Neuronal stem cell (in vitro differentiated cells): ENCODE measurements around the gene SHISA4.

Experiments used
- DNase-seq: peaks from one replicate; pipeline ENCODE4 v3.0.0-alpha.2; 2013; ENCODE audit warnings: low spot score
- H2AFZ ChIP-seq: one replicate; pipeline ENCODE4 v1.6.1; 2013; ENCODE audit warnings: mild to moderate bottlenecking, low read length, inconsistent platforms
- H2AK5ac ChIP-seq: 2 replicates; pipeline ENCODE4 v1.6.1; 2013; ENCODE audit warnings: low read depth, mild to moderate bottlenecking, inconsistent platforms, low read length, moderate library complexity, mixed read lengths
- H2BK120ac ChIP-seq: 2 replicates; pipeline ENCODE4 v1.6.1; 2013; ENCODE audit warnings: low read depth, mild to moderate bottlenecking, inconsistent platforms, low read length, moderate library complexity, mixed read lengths
- H2BK12ac ChIP-seq: one replicate; pipeline ENCODE4 v1.6.1; 2013; ENCODE audit warnings: low read length, inconsistent platforms
- H2BK15ac ChIP-seq: 2 replicates; pipeline ENCODE4 v1.6.1; 2013; ENCODE audit warnings: mild to moderate bottlenecking, low read length, inconsistent platforms, mixed read lengths
- H2BK5ac ChIP-seq: one replicate; pipeline ENCODE4 v1.6.1; 2013; ENCODE audit warnings: inconsistent platforms, mild to moderate bottlenecking, low read length, moderate library complexity
- H3K14ac ChIP-seq: one replicate; pipeline ENCODE4 v1.6.1; 2013; ENCODE audit warnings: low read length, inconsistent platforms
- H3K18ac ChIP-seq: 2 replicates; pipeline ENCODE4 v1.6.1; 2013; ENCODE audit warnings: low read length, inconsistent platforms
- H3K23ac ChIP-seq: 2 replicates; pipeline ENCODE4 v1.6.1; 2013; ENCODE audit warnings: low read depth, mild to moderate bottlenecking, mixed read lengths, low read length, inconsistent platforms; ENCODE audit not compliant: poor library complexity
- H3K27ac ChIP-seq: replicated peaks from 3 replicates; pipeline ENCODE4 v1.5.1; 2013; ENCODE audit warnings: low read length, inconsistent platforms
- H3K27me3 ChIP-seq, 3 experiments: 2 replicates each; pipeline ENCODE4 v1.6.1; 2013; ENCODE audit warnings: low read length in 3 of 3, mild to moderate bottlenecking in 2 of 3, inconsistent platforms in 1 of 3, low read depth in 1 of 3, mixed read lengths in 1 of 3, moderate library complexity in 1 of 3; ENCODE audit not compliant: control insufficient read depth in 3 of 3, insufficient read depth in 3 of 3
- H3K36me3 ChIP-seq, 2 donors: replicated peaks in 1 of 2; 2 replicates each; pipeline ENCODE4 v1.6.1; 2013; ENCODE audit warnings: low read length in 2 of 2; ENCODE audit not compliant: control insufficient read depth in 2 of 2, insufficient read depth in 2 of 2
- H3K4ac ChIP-seq: 2 replicates; pipeline ENCODE4 v1.6.1; 2013; ENCODE audit warnings: inconsistent platforms, mild to moderate bottlenecking, low read length, moderate library complexity
- H3K4me1 ChIP-seq, 2 donors: 1 replicate in 1 of 2; 2 replicates in 1 of 2; pipeline ENCODE4 v1.6.1; 2013; ENCODE audit warnings: low read length in 2 of 2, low read depth in 1 of 2; ENCODE audit not compliant: control insufficient read depth in 2 of 2, insufficient read depth in 1 of 2
- H3K4me2 ChIP-seq: one replicate; pipeline ENCODE4 v1.6.1; 2013; ENCODE audit warnings: mild to moderate bottlenecking, low read length, inconsistent platforms; ENCODE audit not compliant: insufficient read depth, poor library complexity, severe bottlenecking
- H3K4me3 ChIP-seq, 2 donors: 2 replicates each; pipeline ENCODE4 v1.5.1; 2013; ENCODE audit warnings: low read length in 2 of 2, mild to moderate bottlenecking in 2 of 2, inconsistent platforms in 1 of 2, moderate library complexity in 1 of 2
- H3K79me1 ChIP-seq: one replicate; pipeline ENCODE4 v1.6.1; 2013; ENCODE audit warnings: low read depth, mild to moderate bottlenecking, inconsistent platforms, low read length, moderate library complexity
- H3K9ac ChIP-seq: one replicate; pipeline ENCODE4 v1.6.1; 2013; ENCODE audit warnings: mild to moderate bottlenecking, low read depth, low read length, inconsistent platforms; ENCODE audit not compliant: poor library complexity
- H3K9me3 ChIP-seq, 2 donors: replicated peaks in 1 of 2; 2 replicates each; pipeline versions ENCODE3 to v1.6.1; 2013; ENCODE audit warnings: low read length in 2 of 2, mild to moderate bottlenecking in 2 of 2, inconsistent platforms in 1 of 2, low read depth in 1 of 2, mixed read lengths in 1 of 2, moderate library complexity in 1 of 2; ENCODE audit not compliant: control insufficient read depth in 2 of 2, insufficient read depth in 1 of 2
- H4K8ac ChIP-seq: one replicate; pipeline ENCODE4 v1.6.1; 2013; ENCODE audit warnings: low read depth, mild to moderate bottlenecking, inconsistent platforms, low read length, moderate library complexity
- H4K91ac ChIP-seq: one replicate; pipeline ENCODE4 v1.6.1; 2013; ENCODE audit warnings: low read length, low read depth, mild to moderate bottlenecking, inconsistent platforms; ENCODE audit not compliant: poor library complexity
- WGBS, 2 donors: extraction: QIAGEN DNeasy Blood & Tissue Kit; methylation state at CpG; one replicate each; pipeline ENCODE4 v1.1.7; 2013; ENCODE audit warnings: missing lambda C conversion rate in 2 of 2, mixed read lengths in 1 of 2; ENCODE audit not compliant: insufficient read length in 2 of 2, insufficient replicate concordance in 1 of 2; ENCODE audit errors: extremely low coverage in 2 of 2; 5-methylcytosine and 5-hydroxymethylcytosine counted together

The SHISA4 gene

GRCh38 chr1:201889090-201889968, 631 bp downstream of the SHISA4 start:
- WGBS, 2 donors: no CpG with 5 or more reads among the region's 33 CpGs
- peak overlapping the region; percentile 44 to 88 for H3K4me3 ChIP-seq
- H3K14ac ChIP-seq: peak overlapping the region; percentile 78
- no peak overlapping the region for H3K23ac ChIP-seq
- H3K27ac ChIP-seq: no peak overlapping the region
- H2BK120ac ChIP-seq: no peak overlapping the region
- H2AK5ac ChIP-seq: no peak overlapping the region
- H3K36me3 ChIP-seq: no peaks in the 10 kb centered on the region
- peak overlapping the region; percentile 2 for H2BK15ac ChIP-seq
- H3K4me2 ChIP-seq: peak overlapping the region; percentile 98
- peak overlapping the region; percentile 90 for H3K9ac ChIP-seq
- H4K91ac ChIP-seq: no peak overlapping the region
- peaks cover 10 to 11% of the 10 kb centered on the region in 2 donors for H3K4me1 ChIP-seq
- peak overlapping the region; percentile 97 for H2AFZ ChIP-seq
- peak; percentile 17 for DNase-seq
- no peak overlapping the region for H3K4ac ChIP-seq
- H2BK5ac ChIP-seq: peak overlapping the region; percentile 35
- no peak overlapping the region for H2BK12ac ChIP-seq
- H3K27me3 ChIP-seq: peaks cover 0 to 66% (median 6%) of the 10 kb centered on the region in 3 experiments
- peak overlapping the region; percentile 92 for H3K18ac ChIP-seq
- H4K8ac ChIP-seq: no peak overlapping the region
- H3K9me3 ChIP-seq: no peaks in the 10 kb centered on the region
- peaks cover 2% of the 10 kb centered on the region for H3K79me1 ChIP-seq

GRCh38 chr1:201890223-201890622, 1.5 kb downstream of the SHISA4 start:
- Histone ChIP-seq H2BK15ac (no peak overlapping the region), H3K27ac (no peak overlapping the region), H2BK120ac (no peak overlapping the region), H4K8ac (no peak overlapping the region), H3K4me3 (no peak overlapping the region), H3K9me3 (no peaks in the 10 kb centered on the region), H3K18ac (no peak overlapping the region), H3K36me3 (no peaks in the 10 kb centered on the region), H3K4me1 (peaks cover 11 to 16% of the 10 kb centered on the region in 2 donors), H2AFZ (no peak overlapping the region), H2BK5ac (no peak overlapping the region), H3K27me3 (peaks cover 0 to 62% (median 6%) of the 10 kb centered on the region in 3 experiments), H3K4ac (no peak overlapping the region), H4K91ac (no peak overlapping the region), H3K4me2 (no peak overlapping the region), H3K79me1 (peaks cover 2% of the 10 kb centered on the region), H2BK12ac (no peak overlapping the region), H3K23ac (no peak overlapping the region), H2AK5ac (no peak overlapping the region), H3K14ac (no peak overlapping the region), H3K9ac (no peak overlapping the region)
- no peak for DNase-seq
- no CpG with 5 or more reads among the region's 7 CpGs for WGBS, 2 donors

- no CpG with 5 or more reads among the region's 3 CpGs for WGBS, 2 donors
- no peak overlapping the region for H2AK5ac ChIP-seq
- H4K8ac ChIP-seq: no peak overlapping the region
Measured at GRCh38 chr1:201890806-201891450, 2.2 kb downstream of the SHISA4 start.

GRCh38 chr1:201891451-201892045, 2.9 kb downstream of the SHISA4 start:
- H2BK15ac ChIP-seq: no peak overlapping the region
- no peak overlapping the region for H3K14ac ChIP-seq
- no peak overlapping the region for H2BK5ac ChIP-seq
- H3K4me3 ChIP-seq: no peak overlapping the region
- H3K9me3 ChIP-seq: no peaks in the 10 kb centered on the region
- no peak overlapping the region for H4K8ac ChIP-seq
- H2BK120ac ChIP-seq: no peak overlapping the region
- no peak for DNase-seq
- peaks cover 0 to 53% (median 6%) of the 10 kb centered on the region in 3 experiments for H3K27me3 ChIP-seq
- no peak overlapping the region for H3K18ac ChIP-seq
- H3K23ac ChIP-seq: peak overlapping the region; percentile 16
- H3K4ac ChIP-seq: no peak overlapping the region
- peak overlapping the region; percentile 8 for H2AK5ac ChIP-seq
- peaks cover 11 to 16% of the 10 kb centered on the region in 2 donors for H3K4me1 ChIP-seq
- H3K9ac ChIP-seq: no peak overlapping the region
- WGBS, 2 donors: no CpG with 5 or more reads among the region's 5 CpGs
- no peak overlapping the region for H3K4me2 ChIP-seq
- peaks cover 2% of the 10 kb centered on the region for H3K79me1 ChIP-seq
- H4K91ac ChIP-seq: no peak overlapping the region
- H2BK12ac ChIP-seq: no peak overlapping the region
- no peak overlapping the region for H3K27ac ChIP-seq
- no peaks in the 10 kb centered on the region for H3K36me3 ChIP-seq
- no peak overlapping the region for H2AFZ ChIP-seq

More at GRCh38 chr1:201890806-201891450, 2.2 kb downstream of the SHISA4 start:
- Histone ChIP-seq H3K4me3 (no peak overlapping the region), H3K9me3 (no peaks in the 10 kb centered on the region), H3K36me3 (no peaks in the 10 kb centered on the region), H3K4me2 (no peak overlapping the region), H3K23ac (no peak overlapping the region), H2BK12ac (no peak overlapping the region), H3K18ac (peak overlapping the region; percentile 7), H3K79me1 (peaks cover 2% of the 10 kb centered on the region), H2BK120ac (no peak overlapping the region), H4K91ac (no peak overlapping the region), H2BK15ac (no peak overlapping the region), H2AFZ (no peak overlapping the region), H3K4ac (no peak overlapping the region), H3K27me3 (peaks cover 0 to 57% (median 6%) of the 10 kb centered on the region in 3 experiments), H3K14ac (no peak overlapping the region), H3K9ac (no peak overlapping the region), H2BK5ac (no peak overlapping the region), H3K27ac (no peak overlapping the region), H3K4me1 (peaks cover 11 to 16% of the 10 kb centered on the region in 2 donors)
- no peak for DNase-seq
